Measurements from ENCODE around the gene SLC24A4. TPM values are rescaled to one million over a fixed set of nuclear protein-coding genes. Genes with fewer than 3 reads are reported as not detected.

The SLC24A4 gene
- total RNA-seq (1 to 10 TPM; 5.8 to 7.4 TPM), polyA plus RNA-seq (ENCODE audit: insufficient read length in 2 of 2) (10 to 100 TPM in 1 of 2 donors, 1 to 10 TPM in 1; 6.4 to 11.8 TPM)
- long read RNA-seq, donor 1, full-length matches to known transcripts = 1 of 1 reads
- long read RNA-seq, donor 1, partial matches to known transcripts = 0 of 1 reads
- long read RNA-seq, donor 1, other reads (novel, unspliced or antisense) = 0 of 1 reads
- long read RNA-seq, donor 2 = 0 reads
- long read RNA-seq, donor 3, full-length matches to known transcripts = 1 of 1 reads
- long read RNA-seq, donor 3, partial matches to known transcripts = 0 of 1 reads
- long read RNA-seq, donor 3, other reads (novel, unspliced or antisense) = 0 of 1 reads
- long read RNA-seq, donor 4 = 0 reads

DNA sequence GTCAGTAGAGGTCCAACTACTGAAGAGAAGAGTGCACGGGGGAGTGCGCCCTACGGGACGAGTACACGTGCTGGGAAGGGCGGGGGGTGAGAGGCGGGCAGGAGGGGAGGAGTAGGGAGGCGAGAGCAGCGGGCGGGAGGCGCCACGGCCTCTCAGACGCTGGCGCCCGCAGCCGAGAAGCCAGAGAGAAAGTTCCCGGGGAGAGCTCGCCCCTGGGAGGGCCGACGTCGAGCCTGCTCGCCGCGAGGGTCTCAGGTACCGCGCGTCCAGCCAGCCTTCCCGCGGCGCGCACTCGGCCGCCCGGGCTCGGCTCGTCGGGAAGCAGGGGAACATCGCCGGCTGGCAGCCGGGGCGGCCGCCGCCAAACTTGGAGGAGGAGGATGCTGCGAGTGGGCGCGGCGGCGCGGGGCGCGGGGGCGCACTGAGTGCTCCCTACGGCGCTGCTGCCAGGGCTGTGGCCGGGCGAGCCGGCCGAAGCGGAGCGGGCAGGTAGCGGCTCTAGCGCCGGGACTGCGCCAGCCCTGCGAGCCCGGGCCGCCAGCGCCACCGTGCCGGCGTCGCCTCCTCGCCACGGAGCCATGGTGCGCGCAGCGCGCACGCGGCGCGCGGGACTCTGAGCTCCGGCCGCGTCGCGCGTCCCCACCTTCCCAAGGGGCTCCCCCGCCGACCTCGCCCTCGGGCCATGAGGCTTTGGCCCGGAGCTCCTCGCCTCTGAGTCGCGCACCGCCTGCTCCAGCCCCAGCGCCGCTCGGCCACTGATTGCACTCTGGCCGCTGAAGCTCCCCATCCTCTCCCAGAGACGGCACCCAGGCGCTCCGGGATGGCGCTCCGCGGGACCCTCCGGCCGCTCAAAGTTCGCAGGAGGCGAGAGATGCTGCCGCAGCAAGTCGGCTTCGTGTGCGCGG, at the start of gene SLC24A4:
Gene SLC24A4 (plus strand): TSS at position 155 of the 905 bp plus-strand sequence. CDS start 666 bp downstream, at position 821.
- Histone ChIP-seq H3K4me3 (ENCODE audit: low read depth, low read length) (peak within 1 kb of the TSS; percentile 35), H3K4me1 (ENCODE audit: control insufficient read depth, insufficient read depth, low read length) (peaks cover 22% of the 10 kb centered on the region), H3K36me3 (ENCODE audit: control insufficient read depth, insufficient read depth, low read length) (no peaks in the 10 kb centered on the region), H3K27me3 (ENCODE audit: control insufficient read depth, insufficient read depth, low read length) (peaks cover 41% of the 10 kb centered on the region), H3K9me3 (ENCODE audit: control insufficient read depth, insufficient read depth, low read length) (no peaks in the 10 kb centered on the region), H3K27ac (ENCODE audit: low read depth, low read length) (no peak within 1 kb of the TSS)
- peak in 2 of 6 donors; percentile 65 to 68 for DNase-seq (ENCODE audit: low read depth in 4 of 6, low spot score in 6 of 6)
- under 1% methylated on average over 117 of the region's 117 CpGs for WGBS (ENCODE audit: insufficient coverage)

DNA sequence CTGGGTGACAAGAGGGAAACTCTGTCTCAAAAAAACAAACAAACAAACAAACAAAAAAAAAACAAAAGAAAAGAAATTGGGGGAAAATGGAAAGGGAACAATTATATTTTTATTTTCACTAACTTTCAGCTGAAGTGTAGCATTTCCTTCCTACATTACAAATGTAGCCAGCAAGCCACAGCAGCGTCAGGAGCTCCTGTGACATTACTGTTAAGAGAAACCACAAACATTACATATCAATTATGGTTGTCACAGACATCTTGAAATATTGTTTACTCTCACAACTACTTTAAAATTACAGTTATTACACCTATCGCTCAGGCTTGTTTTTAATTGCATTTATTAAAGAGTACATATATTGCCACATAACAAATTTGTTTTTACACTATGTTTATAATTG, 49.8 kb upstream of the SLC24A4 start:
- Histone ChIP-seq H3K9me3 (ENCODE audit: control insufficient read depth, insufficient read depth, low read length) (no peaks in the 10 kb centered on the region), H3K36me3 (ENCODE audit: control insufficient read depth, insufficient read depth, low read length) (no peaks in the 10 kb centered on the region), H3K4me3 (ENCODE audit: low read depth, low read length) (no peak overlapping the region), H3K27me3 (ENCODE audit: control insufficient read depth, insufficient read depth, low read length) (no peaks in the 10 kb centered on the region), H3K4me1 (ENCODE audit: control insufficient read depth, insufficient read depth, low read length) (no peaks in the 10 kb centered on the region), H3K27ac (ENCODE audit: low read depth, low read length) (no peak overlapping the region)
- no peak for DNase-seq (ENCODE audit: low read depth in 4 of 6, low spot score in 6 of 6)
- WGBS (ENCODE audit: insufficient coverage) = no CpG with 5 or more reads among the region's 2 CpGs

GRCh38 chr14:92274055-92274454, 48.9 kb upstream of the SLC24A4 start:
- H3K9me3 ChIP-seq (ENCODE audit: control insufficient read depth, insufficient read depth, low read length) = no peaks in the 10 kb centered on the region
- DNase-seq (ENCODE audit: low read depth in 4 of 6, low spot score in 6 of 6) = no peak
- H3K4me1 ChIP-seq (ENCODE audit: control insufficient read depth, insufficient read depth, low read length) = no peaks in the 10 kb centered on the region
- no peaks in the 10 kb centered on the region for H3K36me3 ChIP-seq (ENCODE audit: control insufficient read depth, insufficient read depth, low read length)
- WGBS (ENCODE audit: insufficient coverage) = 100% methylated on average over 4 of the region's 7 CpGs
- no peak overlapping the region for H3K4me3 ChIP-seq (ENCODE audit: low read depth, low read length)
- H3K27ac ChIP-seq (ENCODE audit: low read depth, low read length) = no peak overlapping the region
- no peaks in the 10 kb centered on the region for H3K27me3 ChIP-seq (ENCODE audit: control insufficient read depth, insufficient read depth, low read length)

DNA sequence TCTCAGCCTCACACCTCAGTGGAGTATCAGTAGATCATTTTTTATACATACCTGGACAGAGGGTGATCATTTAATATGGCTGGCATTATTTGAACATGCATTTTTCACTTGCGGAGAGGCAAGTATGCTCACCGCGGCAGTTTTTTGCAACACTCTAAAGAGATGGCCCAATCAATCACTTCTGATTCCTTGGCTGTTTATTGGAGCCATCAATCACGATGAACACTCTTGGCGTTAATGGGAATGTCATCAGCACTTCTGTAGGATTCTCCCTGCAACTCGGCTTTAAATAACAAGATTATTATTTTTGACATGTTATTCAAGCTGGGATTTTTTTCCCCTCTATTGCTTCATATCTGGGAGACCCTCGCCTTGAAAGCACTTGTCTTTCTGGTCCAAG, 46.9 kb upstream of the SLC24A4 start:
- H3K27me3 ChIP-seq (ENCODE audit: control insufficient read depth, insufficient read depth, low read length) = no peaks in the 10 kb centered on the region
- H3K4me1 ChIP-seq (ENCODE audit: control insufficient read depth, insufficient read depth, low read length) = no peaks in the 10 kb centered on the region
- H3K36me3 ChIP-seq (ENCODE audit: control insufficient read depth, insufficient read depth, low read length) = no peaks in the 10 kb centered on the region
- H3K27ac ChIP-seq (ENCODE audit: low read depth, low read length) = no peak overlapping the region
- no peak overlapping the region for H3K4me3 ChIP-seq (ENCODE audit: low read depth, low read length)
- WGBS (ENCODE audit: insufficient coverage) = 69% methylated on average over 4 of the region's 7 CpGs
- peak in 1 of 6 donors; percentile 82 for DNase-seq (ENCODE audit: low read depth in 4 of 6, low spot score in 6 of 6)
- H3K9me3 ChIP-seq (ENCODE audit: control insufficient read depth, insufficient read depth, low read length) = no peaks in the 10 kb centered on the region

- Histone ChIP-seq H3K27me3 (ENCODE audit: control insufficient read depth, insufficient read depth, low read length) (no peaks in the 10 kb centered on the region), H3K4me3 (ENCODE audit: low read depth, low read length) (no peak overlapping the region), H3K9me3 (ENCODE audit: control insufficient read depth, insufficient read depth, low read length) (no peaks in the 10 kb centered on the region), H3K36me3 (ENCODE audit: control insufficient read depth, insufficient read depth, low read length) (no peaks in the 10 kb centered on the region), H3K4me1 (ENCODE audit: control insufficient read depth, insufficient read depth, low read length) (no peaks in the 10 kb centered on the region), H3K27ac (ENCODE audit: low read depth, low read length) (no peak overlapping the region)
- no peak for DNase-seq (ENCODE audit: low read depth in 4 of 6, low spot score in 6 of 6)
- WGBS (ENCODE audit: insufficient coverage) = 80% methylated on average over 3 of the region's 5 CpGs
Measured at GRCh38 chr14:92277031-92277430, 45.9 kb upstream of the SLC24A4 start.

- WGBS (ENCODE audit: insufficient coverage) = 90% methylated on average over 3 of the region's 4 CpGs
- Histone ChIP-seq H3K9me3 (ENCODE audit: control insufficient read depth, insufficient read depth, low read length) (no peaks in the 10 kb centered on the region), H3K27ac (ENCODE audit: low read depth, low read length) (no peak overlapping the region), H3K4me1 (ENCODE audit: control insufficient read depth, insufficient read depth, low read length) (peaks cover 3% of the 10 kb centered on the region), H3K36me3 (ENCODE audit: control insufficient read depth, insufficient read depth, low read length) (no peaks in the 10 kb centered on the region), H3K27me3 (ENCODE audit: control insufficient read depth, insufficient read depth, low read length) (no peaks in the 10 kb centered on the region), H3K4me3 (ENCODE audit: low read depth, low read length) (no peak overlapping the region)
- no peak for DNase-seq (ENCODE audit: low read depth in 4 of 6, low spot score in 6 of 6)
Measured at GRCh38 chr14:92280554-92281262, 42.3 kb upstream of the SLC24A4 start.

DNA sequence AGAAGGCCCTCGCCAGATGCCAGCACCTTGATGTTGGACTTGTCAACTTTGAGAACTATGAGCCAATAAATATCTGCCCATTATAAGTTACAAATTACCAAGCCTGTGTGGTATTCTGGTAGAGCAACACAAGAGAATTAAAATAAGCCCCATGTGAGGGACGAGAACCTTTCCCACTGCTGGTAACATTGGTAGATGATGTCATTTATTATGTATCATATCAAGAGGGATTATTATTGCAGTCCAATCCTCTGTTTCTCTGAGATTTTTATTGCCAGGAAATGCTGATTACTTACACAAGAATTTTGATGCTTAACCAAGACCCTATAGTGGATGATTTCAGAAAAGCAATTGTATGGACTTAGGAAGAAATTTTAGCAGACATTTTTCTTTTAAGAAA, 40.3 kb upstream of the SLC24A4 start:
- H3K4me3 ChIP-seq (ENCODE audit: low read depth, low read length) = no peak overlapping the region
- no peaks in the 10 kb centered on the region for H3K27me3 ChIP-seq (ENCODE audit: control insufficient read depth, insufficient read depth, low read length)
- H3K27ac ChIP-seq (ENCODE audit: low read depth, low read length) = no peak overlapping the region
- no CpG with 5 or more reads among the region's 2 CpGs for WGBS (ENCODE audit: insufficient coverage)
- H3K36me3 ChIP-seq (ENCODE audit: control insufficient read depth, insufficient read depth, low read length) = no peaks in the 10 kb centered on the region
- no peaks in the 10 kb centered on the region for H3K9me3 ChIP-seq (ENCODE audit: control insufficient read depth, insufficient read depth, low read length)
- no peak for DNase-seq (ENCODE audit: low read depth in 4 of 6, low spot score in 6 of 6)
- peaks cover 3% of the 10 kb centered on the region for H3K4me1 ChIP-seq (ENCODE audit: control insufficient read depth, insufficient read depth, low read length)

- no peak for DNase-seq (ENCODE audit: low read depth in 4 of 6, low spot score in 6 of 6)
- H3K27me3 ChIP-seq (ENCODE audit: control insufficient read depth, insufficient read depth, low read length) = no peaks in the 10 kb centered on the region
- no peak overlapping the region for H3K27ac ChIP-seq (ENCODE audit: low read depth, low read length)
- H3K9me3 ChIP-seq (ENCODE audit: control insufficient read depth, insufficient read depth, low read length) = no peaks in the 10 kb centered on the region
- no peak overlapping the region for H3K4me3 ChIP-seq (ENCODE audit: low read depth, low read length)
- peaks cover 3% of the 10 kb centered on the region for H3K4me1 ChIP-seq (ENCODE audit: control insufficient read depth, insufficient read depth, low read length)
- H3K36me3 ChIP-seq (ENCODE audit: control insufficient read depth, insufficient read depth, low read length) = no peaks in the 10 kb centered on the region
- WGBS (ENCODE audit: insufficient coverage) = 89% methylated on average over 3 of the region's 3 CpGs
Measured at GRCh38 chr14:92285311-92285710, 37.7 kb upstream of the SLC24A4 start.

DNA sequence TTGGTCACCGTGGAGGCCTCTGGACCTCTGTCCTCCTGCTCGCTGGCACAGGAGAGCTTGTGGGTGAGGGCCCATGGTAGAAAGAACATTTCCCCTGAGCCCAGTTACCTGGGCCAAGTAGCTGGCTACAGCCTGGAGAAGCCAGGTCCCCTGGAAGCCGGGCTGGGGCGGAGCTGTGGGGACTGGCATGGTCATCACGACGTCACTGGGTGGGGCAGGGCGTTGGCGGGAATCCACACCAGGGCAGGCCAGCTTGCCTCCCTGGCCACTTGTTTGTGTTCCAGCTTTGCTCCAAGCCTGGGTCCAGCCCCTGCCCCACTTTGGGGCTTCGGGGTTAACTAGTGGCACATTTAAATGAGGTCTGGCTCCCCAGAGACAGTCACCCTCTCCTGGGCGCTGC, 35.0 kb upstream of the SLC24A4 start:
- H3K27ac ChIP-seq (ENCODE audit: low read depth, low read length) = no peak overlapping the region
- peaks cover 3% of the 10 kb centered on the region for H3K4me1 ChIP-seq (ENCODE audit: control insufficient read depth, insufficient read depth, low read length)
- H3K27me3 ChIP-seq (ENCODE audit: control insufficient read depth, insufficient read depth, low read length) = no peaks in the 10 kb centered on the region
- H3K9me3 ChIP-seq (ENCODE audit: control insufficient read depth, insufficient read depth, low read length) = no peaks in the 10 kb centered on the region
- 92% methylated on average over 10 of the region's 10 CpGs for WGBS (ENCODE audit: insufficient coverage)
- DNase-seq (ENCODE audit: low read depth in 4 of 6, low spot score in 6 of 6) = no peak
- no peaks in the 10 kb centered on the region for H3K36me3 ChIP-seq (ENCODE audit: control insufficient read depth, insufficient read depth, low read length)
- H3K4me3 ChIP-seq (ENCODE audit: low read depth, low read length) = no peak overlapping the region

Data from spinal cord (tissue), 10 donors.